ENCODE measurements around the gene TMED9.

- TF ChIP-seq MXI1 (IDR thresholded peaks at IDR 0.05; ENCODE audit: low read depth, low read length) (no peak), RELA (IDR thresholded peaks at IDR 0.05; ENCODE audit: borderline replicate concordance, partially characterized antibody) (no peak), SKIL (IDR thresholded peaks at IDR 0.05; ENCODE audit: low read depth, poor library complexity, severe bottlenecking) (no peak), SP1 (IDR thresholded peaks at IDR 0.05; ENCODE audit: low read depth, low read length) (no peak), IRF3 (IDR thresholded peaks at IDR 0.05) (no peak), CTCF (IDR thresholded peaks at IDR 0.05 in 2 of 3, conservative IDR thresholded peaks at IDR 0.05 in 1 of 3; ENCODE audit: control insufficient read depth in 2 of 3, extremely low read depth in 1 of 3, insufficient read depth in 1 of 3, low read depth in 3 of 3, low read length in 3 of 3) (no peak), ZNF217 (IDR thresholded peaks at IDR 0.05) (no peak), KDM1A (IDR thresholded peaks at IDR 0.05; ENCODE audit: borderline replicate concordance) (no peak), JUNB (IDR thresholded peaks at IDR 0.05) (no peak), EGR1 (IDR thresholded peaks at IDR 0.05; ENCODE audit: borderline replicate concordance in 1 of 2, low read depth in 2 of 2, low read length in 2 of 2) (no peak), TAF1 (IDR thresholded peaks at IDR 0.05; ENCODE audit: borderline replicate concordance, low read depth, low read length) (no peak)
These were observed 36.3 kb upstream of the TMED9 start for GRCh38 chr5:177555665-177556064.
